Heart left ventricle (tissue), 13 donors: ENCODE results near the gene MYCBP2.

Experiments used
- CTCF ChIP-seq, 12 donors: fragments of 200-600 bp; sonication (generic) in 4 of 12; IDR thresholded peaks; one replicate each; pipeline versions ENCODE4 v1.5.0 to v1.8.0; 2018 to 2022; ENCODE audit warnings: antibody characterized with exemption in 12 of 12, mild to moderate bottlenecking in 5 of 12
- POLR2A ChIP-seq, 2 donors: fragments of 450-650 bp; IDR thresholded peaks; one replicate each; pipeline ENCODE4 v1.6.1; 2017; ENCODE audit warnings: antibody characterized with exemption in 2 of 2, mild to moderate bottlenecking in 2 of 2, moderate library complexity in 2 of 2
- donor health status: ischemic (EF 13 %, LVEDD 7.1; RV severe dilation, severe dysfunction).
- donor health status: DM: no; HTN: yes; CAD: no.
- donor health status: DM: no; HTN: no; CAD: no.
- donor health status: ischemic (EF 25% LVEDD 6.9; RV normal size, moderate dysfunction).
- donor health status: ischemic (EF 25% LVEDD 5.7; RV mildly dilated, moderate dysfunction).
- donor health status: ischemic (EF 35%, LVEDD 5.7; RV mildly dilated, moderate dysfunction).
- donor health status: nonischemic (EF 11% LVEDD 7.7; RV severe dilation, severe dysfunction).
- donor health status: DM: yes; HTN: yes; CAD: no.
- donor health status: PGD.
- donor health status: ischemic (EF 29% LVEDD 5.4; RV normal size, mild dysfunction).
- donor health status: nonischemic (EF 23%, LVEDD 6.1; RV moderate dilation, normal function).

DNA sequence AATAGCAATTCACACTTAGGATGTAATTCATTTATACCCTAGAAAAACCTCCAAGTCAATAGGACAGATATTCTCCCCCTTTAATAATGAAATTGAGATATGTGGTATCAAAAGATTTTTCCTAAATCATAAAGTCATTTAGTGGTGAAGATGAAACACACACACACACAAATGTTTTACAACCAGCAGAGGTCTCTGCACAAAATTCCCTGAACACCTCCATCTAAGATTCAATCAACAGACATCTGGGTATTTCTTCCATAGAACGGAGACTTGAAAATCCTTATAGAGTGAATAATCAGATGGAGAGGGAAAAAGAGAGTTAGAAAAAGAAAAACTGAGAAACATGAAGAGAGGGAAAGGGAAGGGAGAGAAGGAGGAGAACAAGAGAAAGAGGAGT is 52.8 kb downstream of the MYCBP2 start:
- TF ChIP-seq POLR2A (IDR thresholded peaks at IDR 0.05) (no peak), CTCF (IDR thresholded peaks at IDR 0.05) (peak in 4 of 12 donors; percentile 10 to 36 (median 26))
